HUES64 (cell line): Measurements from ENCODE around the gene TMC1. TPM values are rescaled to one million over a fixed set of nuclear protein-coding genes. Genes with fewer than 3 reads are reported as not detected.
A peak's percentile ranks its signal among the peaks of the same experiment; 100 is the strongest.
"Not testable (repeated sequence)": the region's sequence is repeated elsewhere in the genome, so short reads cannot be mapped to it uniquely, and the experiment has no call there.

ENCODE experiments used
- H3K27ac ChIP-seq: 2 replicates; pipeline ENCODE4 v1.7.0; 2013; ENCODE audit warnings: low read depth, low read length, inconsistent platforms
- H3K27me3 ChIP-seq: 2 replicates; pipeline ENCODE4 v1.6.1; 2013; ENCODE audit warnings: mild to moderate bottlenecking, low read length; ENCODE audit not compliant: insufficient read depth
- H3K36me3 ChIP-seq: 2 replicates; pipeline ENCODE4 v1.6.1; 2013; ENCODE audit warnings: mild to moderate bottlenecking, low read length; ENCODE audit not compliant: insufficient read depth
- H3K4me1 ChIP-seq: 2 replicates; pipeline ENCODE4 v1.6.1; 2013; ENCODE audit warnings: mild to moderate bottlenecking, low read length, moderate library complexity; ENCODE audit not compliant: insufficient read depth
- H3K4me3 ChIP-seq: 2 replicates; pipeline ENCODE4 v1.5.1; 2013; ENCODE audit warnings: mild to moderate bottlenecking, low read length, moderate library complexity
- H3K9ac ChIP-seq: 2 replicates; pipeline ENCODE4 v1.6.1; 2013; ENCODE audit warnings: mild to moderate bottlenecking, low read depth, low read length
- H3K9me3 ChIP-seq: 2 replicates; pipeline ENCODE4 v1.6.1; 2013; ENCODE audit warnings: low read depth, low read length; ENCODE audit not compliant: insufficient read depth
- WGBS: fragments of 150-250, 120-280 bp; methylation state at CpG from one replicate; pipeline ENCODE4 v1.1.7; 2013; ENCODE audit warnings: missing lambda C conversion rate; 5-methylcytosine and 5-hydroxymethylcytosine counted together
- polyA plus RNA-seq, 2 experiments: library from polyadenylated mRNA; stranded (reverse); fragments of 50-300 nt; gene quantifications; one replicate each; pipeline ENCODE4 v1.2.3, GENCODE V29; 2013

TMC1 gene
- 0.10 TPM for polyA plus RNA-seq (2013, experiment 1 of 2)
- 0.38 TPM for polyA plus RNA-seq (2013, experiment 2 of 2)

DNA sequence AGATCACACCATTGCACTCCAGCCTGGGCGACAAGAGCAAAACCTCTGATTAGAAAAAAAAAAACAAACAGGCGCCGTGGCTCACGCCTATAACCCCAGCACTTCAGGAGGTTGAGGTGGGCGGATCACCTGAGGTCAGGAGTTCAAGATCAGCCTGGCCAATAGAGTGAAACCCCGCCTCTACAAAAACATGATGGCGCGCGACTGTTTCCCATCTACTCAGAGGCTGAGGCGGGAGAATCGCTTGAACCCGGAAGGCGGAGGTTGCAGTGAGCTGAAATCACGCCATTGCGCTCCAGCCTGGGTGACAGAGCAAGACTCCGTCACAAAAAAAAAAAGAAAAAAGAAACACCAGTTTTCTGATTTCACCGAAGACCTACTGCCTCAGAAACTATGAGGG is at the start of gene TMC1:
TMC1 (plus strand) TSS at position 193 of the 400 bp plus-strand sequence. CDS start 127,041 bp downstream, outside the sequence.
- 97% methylated on average over 17 of the region's 17 CpGs for WGBS

DNA sequence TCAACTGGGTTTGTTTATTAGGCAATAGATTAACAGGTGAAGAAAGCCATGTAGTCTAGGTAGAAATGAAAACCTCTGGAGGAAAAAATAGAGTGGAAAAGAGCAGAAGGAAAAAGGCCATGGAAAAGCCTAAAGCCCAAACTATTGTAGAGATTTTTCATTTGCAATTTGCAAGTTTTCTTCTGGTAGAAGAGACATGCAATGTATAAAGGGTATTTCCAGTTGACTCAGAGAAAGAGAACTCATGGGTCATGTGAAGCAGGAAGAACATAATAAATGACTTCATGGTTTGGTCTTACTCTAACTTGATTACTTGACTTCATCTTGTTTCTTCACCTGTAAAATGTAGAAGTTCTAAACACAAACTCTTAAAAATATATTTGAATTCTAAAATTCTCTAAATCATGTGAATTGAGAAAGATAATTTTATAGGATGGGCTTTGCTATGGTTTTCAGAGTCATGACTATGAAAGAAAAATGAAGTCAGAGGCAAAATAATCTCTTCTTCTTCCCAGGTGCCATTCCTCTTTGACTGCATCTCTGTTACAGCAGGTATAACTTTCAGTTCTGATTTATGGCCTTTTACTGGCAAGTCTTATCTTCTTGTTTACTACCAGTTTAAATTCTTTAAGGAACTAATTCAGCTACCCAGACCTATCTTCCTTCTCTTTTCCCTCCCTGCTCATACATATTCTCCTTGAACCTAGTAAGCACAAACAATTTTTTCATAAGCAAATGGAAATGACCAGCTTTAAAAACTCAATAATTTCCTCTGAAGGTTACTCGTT is 47.7 kb upstream of the TMC1 start:
- no peaks in the 10 kb centered on the region for H3K9me3 ChIP-seq
- H3K27ac ChIP-seq: no peak overlapping the region
- 92% methylated on average over 1 of the region's 1 CpG for WGBS
- no peaks in the 10 kb centered on the region for H3K36me3 ChIP-seq
- no peak overlapping the region for H3K4me3 ChIP-seq
- no peaks in the 10 kb centered on the region for H3K27me3 ChIP-seq
- H3K9ac ChIP-seq: no peak overlapping the region
- H3K4me1 ChIP-seq: peaks cover 17% of the 10 kb centered on the region; the same call in 1 of the 2 replicates

More for the DNA sequence above, at the start of gene TMC1:
- H3K9me3 ChIP-seq, H3K9ac ChIP-seq, H3K36me3 ChIP-seq, H3K4me3 ChIP-seq, H3K27me3 ChIP-seq, H3K27ac ChIP-seq: not testable (repeated sequence)
- peaks cover 19% of the 10 kb centered on the region for H3K4me1 ChIP-seq

DNA sequence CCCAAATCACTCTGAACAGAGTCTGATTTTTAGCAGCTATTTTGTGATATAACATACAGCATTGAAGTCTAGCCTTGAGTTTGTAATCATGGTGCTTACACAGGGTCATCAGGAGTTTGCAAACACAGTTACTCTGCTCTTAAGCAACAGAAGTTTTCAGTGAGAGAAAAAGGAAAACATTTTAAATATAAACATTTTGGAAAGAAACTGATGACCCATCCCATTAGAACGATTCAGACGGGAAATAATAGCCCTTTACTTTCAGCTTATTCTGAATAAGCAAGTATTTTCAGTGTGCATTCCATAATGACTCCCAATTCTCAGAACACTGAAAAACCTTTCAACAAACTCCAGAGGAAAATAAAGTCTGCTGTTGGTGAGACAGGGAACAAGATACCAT is 46.7 kb upstream of the TMC1 start:
- Histone ChIP-seq H3K27ac (no peak overlapping the region), H3K27me3 (no peaks in the 10 kb centered on the region), H3K4me3 (no peak overlapping the region), H3K9ac (no peak overlapping the region), H3K4me1 (peaks cover 17% of the 10 kb centered on the region; the same call in 1 of the 2 replicates), H3K36me3 (no peaks in the 10 kb centered on the region), H3K9me3 (no peaks in the 10 kb centered on the region)
- 97% methylated on average over 2 of the region's 2 CpGs for WGBS

DNA sequence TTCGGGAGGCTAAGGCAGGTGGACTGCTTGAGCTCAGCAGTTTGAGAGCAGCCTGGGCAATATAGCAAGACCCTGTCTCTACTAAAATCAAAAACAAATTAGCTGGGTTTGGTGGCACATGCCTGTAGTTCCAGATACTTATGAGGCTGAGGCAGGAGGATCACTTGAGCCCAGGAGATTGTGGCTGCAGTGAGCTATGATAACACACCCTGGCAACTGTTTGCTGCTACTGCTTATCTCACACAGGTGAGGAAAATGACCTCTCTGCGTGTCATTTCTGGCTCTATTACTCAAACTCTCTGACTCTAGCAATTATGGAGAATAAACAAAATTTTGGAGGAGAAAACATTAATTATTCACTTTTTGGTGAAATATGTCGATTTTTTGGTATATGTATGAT is 45.3 kb upstream of the TMC1 start:
- no peaks in the 10 kb centered on the region for H3K9me3 ChIP-seq
- H3K4me1 ChIP-seq: peaks cover 17% of the 10 kb centered on the region; the same call in 1 of the 2 replicates
- H3K36me3 ChIP-seq: no peaks in the 10 kb centered on the region
- no peak overlapping the region for H3K27ac ChIP-seq
- 100% methylated on average over 1 of the region's 3 CpGs for WGBS
- H3K4me3 ChIP-seq: no peak overlapping the region
- no peak overlapping the region for H3K9ac ChIP-seq
- H3K27me3 ChIP-seq: no peaks in the 10 kb centered on the region

DNA sequence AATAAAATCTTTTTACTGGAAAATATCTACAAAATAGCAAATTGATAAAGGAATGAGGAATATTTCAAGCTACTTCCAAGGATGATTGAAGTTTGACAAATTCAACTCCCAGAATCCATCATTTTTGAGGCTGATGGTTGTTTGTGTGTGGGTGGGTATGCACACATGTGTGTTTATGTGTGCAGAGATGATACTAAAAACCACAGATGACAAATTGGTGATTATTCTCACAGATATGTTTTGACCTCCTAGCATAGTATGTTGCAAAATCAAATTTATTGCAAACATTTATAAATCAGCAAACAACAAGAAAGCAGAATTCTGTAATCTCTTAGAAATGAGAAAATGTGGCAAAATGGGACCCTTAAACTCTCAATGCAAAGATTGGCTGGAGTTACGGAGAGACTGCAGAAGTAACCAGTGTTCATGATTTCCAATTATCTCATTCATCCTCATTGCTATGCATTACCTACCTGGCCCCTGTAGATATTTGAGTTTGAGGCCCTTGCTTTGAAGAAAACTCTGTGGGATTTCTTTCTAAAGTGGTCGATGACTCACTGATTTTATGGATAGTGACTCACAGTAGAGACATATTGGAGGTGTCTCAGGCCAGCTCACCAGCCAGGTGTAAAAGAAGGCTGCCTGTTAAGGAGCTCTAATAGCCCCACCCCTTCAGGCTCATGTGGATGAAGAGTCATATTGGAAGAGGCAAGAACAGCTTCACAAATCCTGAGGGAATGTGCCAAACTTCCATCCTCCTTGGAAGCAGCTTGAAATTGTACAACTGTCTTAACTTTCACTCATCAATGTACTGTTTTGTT is 44.6 kb upstream of the TMC1 start:
- H3K27ac ChIP-seq: no peak overlapping the region
- no peak overlapping the region for H3K9ac ChIP-seq
- peaks cover 17% of the 10 kb centered on the region; the same call in 1 of the 2 replicates for H3K4me1 ChIP-seq
- 68% methylated on average over 2 of the region's 2 CpGs for WGBS
- no peaks in the 10 kb centered on the region for H3K27me3 ChIP-seq
- no peaks in the 10 kb centered on the region for H3K36me3 ChIP-seq
- no peaks in the 10 kb centered on the region for H3K9me3 ChIP-seq
- no peak overlapping the region for H3K4me3 ChIP-seq

DNA sequence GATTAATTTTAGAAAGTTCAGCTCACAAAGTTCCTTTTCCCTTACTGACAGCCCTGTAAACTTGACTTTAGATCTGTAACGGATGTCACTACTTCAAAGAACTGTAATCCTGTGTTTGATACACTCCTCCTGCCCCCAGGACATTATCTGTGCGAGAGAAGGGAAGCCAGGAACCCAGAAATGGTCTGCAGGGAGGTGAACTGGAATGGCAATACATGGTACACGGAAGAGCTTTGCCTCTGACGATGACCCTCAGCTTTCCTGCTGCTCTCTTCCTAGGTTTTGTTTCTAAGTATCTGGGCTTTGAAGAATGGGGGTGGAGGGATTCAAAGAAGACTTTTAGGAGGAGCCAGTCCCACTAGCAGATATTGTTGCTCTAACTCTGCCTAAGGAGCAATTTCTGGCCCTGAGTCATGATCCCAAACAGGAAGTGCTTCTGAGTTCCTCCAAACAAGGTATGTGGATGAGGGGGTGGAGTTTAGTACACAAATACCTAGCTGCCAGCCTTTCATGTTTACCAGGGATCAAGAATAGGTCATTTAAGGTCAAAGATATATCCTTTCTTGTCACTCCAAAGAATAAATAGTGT is 43.4 kb upstream of the TMC1 start:
- peak overlapping the region; percentile 51; the same call in 1 of the 2 replicates for H3K27ac ChIP-seq
- H3K27me3 ChIP-seq: no peaks in the 10 kb centered on the region
- H3K36me3 ChIP-seq: no peaks in the 10 kb centered on the region
- H3K4me3 ChIP-seq: no peak overlapping the region
- H3K9ac ChIP-seq: no peak overlapping the region
- 53% methylated on average over 4 of the region's 4 CpGs for WGBS
- H3K4me1 ChIP-seq: peaks cover 17% of the 10 kb centered on the region; the same call in 1 of the 2 replicates
- no peaks in the 10 kb centered on the region for H3K9me3 ChIP-seq

DNA sequence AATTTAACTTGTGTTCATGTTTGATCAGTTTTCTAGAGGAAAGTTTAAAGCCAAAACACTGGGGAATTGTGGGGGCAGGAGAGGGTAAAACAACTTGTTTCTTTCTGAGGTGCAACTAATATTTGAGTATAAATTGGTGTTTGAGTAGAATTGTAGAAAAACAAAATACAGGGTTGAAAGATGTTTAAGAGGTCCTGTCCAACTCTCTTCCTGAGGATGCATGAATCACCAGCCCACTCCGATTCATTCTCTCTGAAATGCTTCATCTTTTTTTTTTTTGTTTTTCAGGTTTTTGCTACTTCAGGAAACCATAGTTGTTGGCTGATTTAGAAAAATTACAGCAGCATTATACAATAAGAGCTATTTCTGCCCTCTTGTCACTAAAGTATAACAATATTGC is 42.4 kb upstream of the TMC1 start:
- Histone ChIP-seq H3K4me1 (peaks cover 17% of the 10 kb centered on the region; the same call in 1 of the 2 replicates), H3K9ac (no peak overlapping the region), H3K27me3 (no peaks in the 10 kb centered on the region), H3K9me3 (no peaks in the 10 kb centered on the region), H3K36me3 (no peaks in the 10 kb centered on the region), H3K27ac (no peak overlapping the region), H3K4me3 (no peak overlapping the region)
- WGBS: 100% methylated on average over 1 of the region's 1 CpG

DNA sequence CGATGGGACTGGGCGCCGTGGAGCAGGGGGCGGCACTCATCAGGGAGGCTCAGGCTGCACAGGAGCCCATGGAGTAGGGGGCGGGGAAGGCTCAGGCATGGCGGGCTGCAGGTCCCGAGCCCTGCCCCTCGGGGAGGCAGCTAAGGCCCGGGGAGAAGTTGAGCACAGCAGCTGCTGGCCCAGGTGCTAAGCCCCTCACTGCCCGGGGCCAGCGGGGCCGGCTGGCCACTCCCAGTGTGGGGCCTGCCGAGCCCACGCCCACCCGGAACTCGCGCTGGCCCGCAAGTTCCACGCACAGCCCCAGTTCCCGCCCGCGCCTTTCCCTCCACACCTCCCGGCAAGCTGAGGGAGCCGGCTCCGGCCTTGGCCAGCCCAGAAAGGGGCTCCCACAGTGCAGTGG is 41.1 kb upstream of the TMC1 start:
- H3K27ac ChIP-seq: not testable (repeated sequence)

DNA sequence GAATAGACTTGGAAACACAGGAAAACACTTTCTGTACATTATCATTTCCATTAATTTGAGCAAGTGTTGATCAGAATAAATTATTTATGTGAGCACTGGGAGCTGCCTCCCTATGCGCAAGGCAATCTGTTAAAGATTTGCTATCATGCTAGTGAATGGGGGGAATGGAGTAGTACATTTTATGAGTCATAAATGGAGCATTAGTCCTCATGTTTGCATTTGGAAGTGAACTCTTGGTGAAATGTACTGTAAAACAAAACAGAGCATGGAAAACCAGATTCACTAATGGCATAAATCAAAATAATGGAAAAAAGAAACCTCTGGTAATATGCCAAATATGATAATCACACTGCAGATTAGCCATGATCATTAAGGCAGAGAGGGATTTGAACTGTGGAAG is 40.5 kb upstream of the TMC1 start:
- Histone ChIP-seq H3K4me3 (no peak overlapping the region), H3K36me3 (no peaks in the 10 kb centered on the region), H3K27me3 (no peaks in the 10 kb centered on the region), H3K27ac (no peak overlapping the region), H3K9me3 (no peaks in the 10 kb centered on the region), H3K9ac (no peak overlapping the region), H3K4me1 (peaks cover 19% of the 10 kb centered on the region; the same call in 1 of the 2 replicates)
- 98% methylated on average over 1 of the region's 1 CpG for WGBS

More for the DNA sequence above, 41.1 kb upstream of the TMC1 start:
- 96% methylated on average over 25 of the region's 25 CpGs for WGBS
- H3K9me3 ChIP-seq, H3K27me3 ChIP-seq, H3K9ac ChIP-seq, H3K4me3 ChIP-seq, H3K36me3 ChIP-seq: not testable (repeated sequence)
- H3K4me1 ChIP-seq: peaks cover 17% of the 10 kb centered on the region; the same call in 1 of the 2 replicates

DNA sequence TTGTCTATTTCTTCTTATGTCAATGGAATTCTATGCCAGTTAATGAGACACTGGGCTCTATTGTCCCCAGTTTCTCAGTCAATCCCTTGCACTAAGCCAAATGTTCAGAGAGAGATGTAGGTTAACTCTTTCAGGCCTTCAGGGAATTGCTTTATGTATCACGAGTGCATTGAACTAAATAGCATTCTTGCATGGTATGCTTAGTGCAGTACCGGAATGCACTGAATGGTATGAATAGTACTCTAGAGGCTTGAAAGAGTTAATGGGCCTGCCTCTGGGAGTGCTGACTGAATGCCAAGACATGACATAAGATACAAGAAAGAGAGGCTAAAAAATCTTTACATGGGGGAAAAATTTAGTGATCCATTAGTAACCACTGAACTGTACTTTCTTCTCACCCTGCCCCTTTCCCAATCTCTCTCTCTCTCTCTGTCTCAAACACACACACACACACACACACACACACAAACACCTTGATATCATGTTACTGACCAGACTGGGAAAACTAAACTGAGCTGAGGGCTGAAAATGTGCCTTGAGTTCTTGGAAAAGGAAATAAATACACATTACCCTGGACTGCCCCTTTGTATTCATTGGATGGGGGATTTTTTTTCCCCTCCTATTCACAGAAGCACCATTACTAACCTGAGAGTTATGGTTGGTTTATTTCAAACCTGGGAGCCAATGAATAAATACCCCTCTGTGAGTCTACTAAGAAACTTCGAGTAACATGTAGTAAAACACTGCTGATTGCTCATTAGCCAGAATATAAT is 35.4 kb upstream of the TMC1 start:
- no peak overlapping the region for H3K4me3 ChIP-seq
- no peak overlapping the region for H3K27ac ChIP-seq

More for the DNA sequence above, 35.4 kb upstream of the TMC1 start:
- Histone ChIP-seq H3K9ac (no peak overlapping the region), H3K36me3 (no peaks in the 10 kb centered on the region), H3K9me3 (no peaks in the 10 kb centered on the region), H3K27me3 (no peaks in the 10 kb centered on the region), H3K4me1 (peaks cover 17% of the 10 kb centered on the region)
- WGBS: 81% methylated on average over 3 of the region's 3 CpGs
